KOPT-K1 (cell line): ENCODE data around the gene ADAM23.

Experiments
- H3K27ac ChIP-seq: fragments of 200-600 bp; sonication (generic); 2 replicates; pipeline ENCODE4 v1.5.1; 2016; ENCODE audit warnings: antibody characterized with exemption, mild to moderate bottlenecking, low read depth, low read length; ENCODE audit not compliant: poor library complexity, severe bottlenecking
- H3K36me3 ChIP-seq: fragments of 200-600 bp; sonication (generic); 2 replicates; pipeline ENCODE4 v1.5.1; 2017; ENCODE audit warnings: antibody characterized with exemption, mild to moderate bottlenecking, low read length, moderate library complexity; ENCODE audit not compliant: insufficient read depth
- H3K9me3 ChIP-seq: fragments of 200-600 bp; sonication (generic); 2 replicates; pipeline ENCODE4 v1.5.1; 2017; ENCODE audit warnings: antibody characterized with exemption, low read length, mild to moderate bottlenecking; ENCODE audit not compliant: insufficient read depth, poor library complexity, severe bottlenecking

ADAM23 gene

DNA sequence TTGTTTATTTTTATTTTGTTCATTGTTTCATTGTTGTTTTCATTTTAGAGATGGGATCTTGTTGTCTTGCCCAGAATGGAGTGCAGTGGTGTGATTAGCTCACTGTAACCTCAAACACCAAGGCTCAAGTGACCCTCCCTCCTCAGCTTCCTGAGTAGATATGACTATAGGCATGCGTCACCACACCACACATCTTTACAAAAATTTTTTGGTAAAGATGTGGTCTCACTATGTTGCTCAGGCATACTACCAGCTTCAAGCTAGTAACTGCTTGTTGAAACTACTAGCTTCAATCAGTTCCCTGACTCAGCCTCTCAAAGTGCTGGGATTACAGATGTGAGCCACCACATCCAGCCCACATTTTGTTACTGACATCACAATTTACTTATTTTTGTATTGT is 213.8 kb downstream of the ADAM23 start:
- Histone ChIP-seq H3K36me3 (no peaks in the 10 kb centered on the region), H3K27ac (no peak overlapping the region), H3K9me3 (no peaks in the 10 kb centered on the region)

DNA sequence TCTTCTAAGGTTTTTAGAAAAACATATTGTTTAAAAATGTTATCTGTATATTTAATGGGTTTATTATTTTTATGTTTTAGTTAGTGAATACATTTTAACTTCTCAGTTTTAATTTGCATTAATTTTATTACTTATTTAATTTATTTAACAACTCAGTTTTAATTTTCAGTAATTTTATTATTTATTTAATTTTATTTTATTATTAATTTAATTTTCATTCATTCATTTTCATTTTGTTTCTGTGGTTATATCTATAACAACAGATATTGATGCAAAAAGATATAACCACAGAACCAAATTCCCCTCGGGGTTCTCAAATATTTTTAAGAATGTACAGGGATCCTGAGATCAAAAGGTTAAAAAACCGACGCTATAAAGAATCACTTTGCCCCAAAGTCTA is 221.9 kb downstream of the ADAM23 start:
- Histone ChIP-seq H3K36me3 (no peaks in the 10 kb centered on the region), H3K27ac (no peak overlapping the region), H3K9me3 (no peaks in the 10 kb centered on the region)
